Measurements from ENCODE around the gene ELAVL2.

DNA sequence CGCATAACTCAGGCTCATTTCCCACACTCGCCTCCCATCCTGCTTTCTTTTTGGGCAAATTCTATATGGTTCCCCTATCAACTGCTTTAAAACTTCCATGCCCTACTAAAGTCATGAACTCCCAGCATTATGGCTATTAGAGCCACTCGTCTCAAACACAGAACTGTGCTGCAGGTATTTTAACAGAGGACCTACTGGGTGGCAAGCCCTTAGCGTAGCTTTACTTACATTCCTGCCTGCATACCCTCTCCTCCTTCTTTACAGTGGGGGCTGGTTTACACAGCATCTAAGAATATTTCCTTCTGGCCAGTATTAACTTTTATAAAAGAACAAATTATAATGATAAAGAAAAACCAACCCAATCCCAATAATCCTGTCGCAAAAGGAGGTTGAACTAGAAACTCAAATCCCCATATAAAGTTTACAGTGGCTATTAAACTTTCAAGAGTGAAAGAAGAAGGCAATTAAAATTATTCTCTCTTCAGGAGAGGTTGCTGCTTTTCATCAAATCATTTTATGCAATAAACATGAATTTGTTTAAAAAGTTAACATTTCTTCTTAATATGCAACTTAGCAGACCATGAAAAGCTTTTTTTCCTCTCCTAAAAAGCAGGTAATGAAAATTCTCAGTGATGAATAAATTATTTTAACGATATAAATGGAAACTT, 100.6 kb downstream of the ELAVL2 start:
- TF ChIP-seq CTCF (IDR thresholded peaks at IDR 0.05; ENCODE audit: extremely low read depth in 1 of 2, insufficient read depth in 1 of 2, low read depth in 1 of 2, low read length in 2 of 2), result no peak
- no peak for TF ChIP-seq MAX (IDR thresholded peaks at IDR 0.05; ENCODE audit: insufficient read depth, insufficient read length)
- no peak for TF ChIP-seq POLR2A (IDR thresholded peaks at IDR 0.05; ENCODE audit: low read depth, low read length)

Data from endothelial cell of umbilical vein (primary cell).